HCT116 (cell line): ENCODE results near the gene ABCG8. TPM values are rescaled to one million over a fixed set of nuclear protein-coding genes. Genes with fewer than 3 reads are reported as not detected.

Source experiments
- ATAC-seq: fragments of 200-7000 bp; cut with Tn5 transposase; 2 replicates; pipeline ENCODE4 v1.9.1; 2020; ENCODE audit warnings: mild to moderate bottlenecking, moderate library complexity
- BruUV-seq: library from RNA; stranded (reverse); fragments of 400-500 nt; replicated peaks from 2 replicates; lab custom pipeline; 2021; lab: Mats Ljungman, UMichigan
- CTCF ChIA-PET: fragments of 300-600 bp; sonication (Branson Sonifier 250); formaldehyde crosslinking; loops from one replicate; lab custom pipeline; 2021; ENCODE audit warnings: antibody characterized with exemption; lab: Charles Lee
- POLR2A ChIA-PET: fragments of 300-600, 350-600 bp; sonication (Branson Sonifier 250); formaldehyde crosslinking; loops from one replicate; lab custom pipeline; 2021; ENCODE audit warnings: antibody characterized with exemption; lab: Charles Lee
- RAD21 ChIA-PET, 2 experiments: fragments of 300-600 bp; sonication (Branson Sonifier 250); formaldehyde crosslinking; loops; one replicate each; lab custom pipeline; 2023; ENCODE audit warnings: low total read pairs in 2 of 2; ENCODE audit not compliant: uncharacterized antibody in 2 of 2, unreplicated experiment in 2 of 2, low non-redundant PET in 1 of 2; lab: Charles Lee
- DNase-seq: peaks from one replicate; pipeline ENCODE4 v3.0.0-alpha.2; 2010; ENCODE audit warnings: low read depth, low spot score
- H2AFZ ChIP-seq: fragments of 200-600 bp; shearing (Covaris generic), sonication (generic); 2 replicates; pipeline ENCODE4 v1.6.1; 2017; ENCODE audit warnings: low read depth, mixed run types, mixed read lengths, antibody characterized with exemption, low read length; ENCODE audit not compliant: poor library complexity, severe bottlenecking
- H3K27ac ChIP-seq: 2 replicates; pipeline ENCODE4 v1.5.1; 2012; ENCODE audit warnings: low read depth, low read length
- H3K27me3 ChIP-seq: fragments of 200-600 bp; sonication (generic); 2 replicates; pipeline ENCODE4 v1.6.1; 2016; ENCODE audit warnings: mixed run types, low read length, mixed read lengths; ENCODE audit not compliant: insufficient read depth
- H3K36me3 ChIP-seq, 2 experiments: fragments of 200-500 bp in 1 of 2; fragments of 200-600 bp in 1 of 2; sonication (Bioruptor generic) in 1 of 2; sonication (generic) in 1 of 2; 2 replicates each; pipeline versions ENCODE4 v1.5.1 to v1.6.1; 2014 to 2016; ENCODE audit warnings: low read length in 2 of 2, inconsistent platforms in 1 of 2, mixed read lengths in 1 of 2, mixed run types in 1 of 2; ENCODE audit not compliant: insufficient read depth in 2 of 2, control insufficient read depth in 1 of 2
- H3K4me1 ChIP-seq, 2 experiments: fragments of 200-600 bp in 1 of 2; sonication (generic) in 1 of 2; 2 replicates each; pipeline versions ENCODE4 v1.5.1 to v1.6.1; 2012 to 2017; ENCODE audit warnings: low read length in 2 of 2, inconsistent platforms in 1 of 2, mild to moderate bottlenecking in 1 of 2, mixed read lengths in 1 of 2, mixed run types in 1 of 2, moderate library complexity in 1 of 2; ENCODE audit not compliant: insufficient read depth in 2 of 2, control insufficient read depth in 1 of 2
- H3K4me2 ChIP-seq: fragments of 200-600 bp; sonication (generic); 2 replicates; pipeline ENCODE4 v1.6.1; 2017; ENCODE audit warnings: mixed run types, low read length, mixed read lengths
- H3K4me3 ChIP-seq, 2 experiments: fragments of 200-600 bp in 1 of 2; sonication (generic) in 1 of 2; replicated peaks in 1 of 2; 2 replicates each; pipeline ENCODE4 v1.5.1; 2011 to 2016; ENCODE audit warnings: low read length in 2 of 2, control low read depth in 1 of 2, low read depth in 1 of 2, mild to moderate bottlenecking in 1 of 2, mixed read lengths in 1 of 2, mixed run types in 1 of 2
- H3K79me2 ChIP-seq: fragments of 200-600 bp; sonication (generic); 2 replicates; pipeline ENCODE4 v1.6.1; 2017; ENCODE audit warnings: mild to moderate bottlenecking, mixed run types, low read length, moderate library complexity, mixed read lengths; ENCODE audit not compliant: insufficient read depth
- H3K9ac ChIP-seq: fragments of 200-600 bp; sonication (generic); 2 replicates; pipeline ENCODE4 v1.6.1; 2016; ENCODE audit warnings: low read length, mixed read lengths
- H3K9me2 ChIP-seq: fragments of 200-600 bp; sonication (generic), shearing (Covaris generic); 2 replicates; pipeline ENCODE4 v1.6.1; 2017; ENCODE audit warnings: mixed run types, mild to moderate bottlenecking, moderate library complexity; ENCODE audit not compliant: insufficient read depth
- H3K9me3 ChIP-seq, 2 experiments: fragments of 200-500 bp in 1 of 2; fragments of 200-600 bp in 1 of 2; sonication (Bioruptor generic) in 1 of 2; sonication (generic) in 1 of 2; 2 replicates each; pipeline ENCODE4 v1.6.1; 2014 to 2017; ENCODE audit warnings: low read length in 2 of 2, mixed read lengths in 2 of 2, inconsistent platforms in 1 of 2, low read depth in 1 of 2, mild to moderate bottlenecking in 1 of 2, mixed run types in 1 of 2, moderate library complexity in 1 of 2; ENCODE audit not compliant: control insufficient read depth in 1 of 2, insufficient read depth in 1 of 2
- H4K20me1 ChIP-seq: fragments of 200-600 bp; sonication (generic), shearing (Covaris generic); 2 replicates; pipeline ENCODE4 v1.6.1; 2017; ENCODE audit warnings: mixed run types, mild to moderate bottlenecking, moderate library complexity; ENCODE audit not compliant: insufficient read depth
- CBX3 ChIP-seq: IDR thresholded peaks from 2 replicates; pipeline ENCODE4 v1.6.1; 2012; ENCODE audit warnings: low read depth
- CTCF ChIP-seq, 3 experiments: fragments of 200-600 bp in 1 of 3; sonication (generic) in 1 of 3; IDR thresholded peaks in 2 of 3; conservative IDR thresholded peaks in 1 of 3; 2 replicates each; pipeline ENCODE4 v1.5.1; 2012 to 2017; ENCODE audit warnings: low read depth in 2 of 3, low read length in 2 of 3, antibody characterized with exemption in 1 of 3, borderline replicate concordance in 1 of 3, control low read depth in 1 of 3, mild to moderate bottlenecking in 1 of 3, mixed read lengths in 1 of 3, mixed run types in 1 of 3, moderate library complexity in 1 of 3; ENCODE audit not compliant: insufficient read depth in 1 of 3
- EGR1 ChIP-seq: IDR thresholded peaks from 2 replicates; pipeline ENCODE4 v1.6.1; 2012; ENCODE audit warnings: low read depth
- EZH2 ChIP-seq: fragments of 200-600 bp; sonication (generic); IDR thresholded peaks from 2 replicates; pipeline ENCODE4 v1.6.1; 2017; ENCODE audit warnings: antibody characterized with exemption, mixed run types
- JUND ChIP-seq: IDR thresholded peaks from 2 replicates; pipeline ENCODE4 v1.6.1; 2012
- MAX ChIP-seq: IDR thresholded peaks from 2 replicates; pipeline ENCODE4 v1.6.1; 2012
- POLR2A ChIP-seq: IDR thresholded peaks from 2 replicates; pipeline ENCODE4 v1.7.0; 2011; ENCODE audit warnings: borderline replicate concordance; ENCODE audit not compliant: insufficient read depth, insufficient read length; ENCODE audit errors: extremely low read depth
- SP1 ChIP-seq: IDR thresholded peaks from 2 replicates; pipeline ENCODE4 v1.6.1; 2012; ENCODE audit warnings: low read depth
- TCF7L2 ChIP-seq: IDR thresholded peaks from 2 replicates; pipeline ENCODE4 v1.7.0; 2011; ENCODE audit warnings: borderline replicate concordance, inconsistent platforms; ENCODE audit not compliant: insufficient read depth, insufficient read length; ENCODE audit errors: extremely low read depth
- ZBTB33 ChIP-seq: IDR thresholded peaks from 2 replicates; pipeline ENCODE4 v1.6.1; 2011; ENCODE audit warnings: mild to moderate bottlenecking, low read length, moderate library complexity; ENCODE audit not compliant: insufficient replicate concordance; ENCODE audit errors: extremely low read depth
- intact Hi-C: fragments of 100-400 bp; cut with micrococcal nuclease; formaldehyde crosslinking; loops from 2 replicates; pipeline ENCODE4 v1.10.0; 2022
- total RNA-seq: library from RNA; stranded (reverse); gene quantifications from one replicate; pipeline ENCODE4 v1.2.1, GENCODE V29; 2021; ENCODE audit not compliant: unreplicated experiment

ABCG8 gene
- total RNA-seq, 1 experiment from 2014 or later = 0.05 TPM

DNA sequence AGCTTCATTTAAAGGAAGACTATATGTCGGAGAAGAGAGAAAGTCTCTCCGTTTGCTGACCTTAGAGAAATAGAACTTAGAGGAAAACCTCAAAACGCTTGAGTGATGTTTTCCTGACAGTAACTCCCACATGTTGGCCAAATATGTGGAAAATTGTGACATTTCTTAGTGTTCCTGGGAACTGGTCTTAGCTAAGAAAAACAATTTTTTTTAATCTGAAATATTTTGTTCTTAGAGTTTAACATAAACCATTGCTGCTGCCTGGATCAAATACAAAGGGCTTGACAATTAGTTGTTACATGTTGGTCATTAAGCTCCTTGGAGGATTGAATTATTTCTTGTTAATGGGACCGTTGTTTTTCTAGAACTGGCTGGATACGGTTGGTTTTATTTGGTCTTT is 48.6 kb upstream of the ABCG8 start:
- Histone ChIP-seq H3K4me1 (peaks cover 0 to 5% of the 10 kb centered on the region in 2 experiments; a peak in 1 of 4 replicates), H3K9me2 (no peaks in the 10 kb centered on the region), H3K79me2 (no peaks in the 10 kb centered on the region), H2AFZ (no peak overlapping the region), H3K9me3 (no peaks in the 10 kb centered on the region), H3K27ac (no peak overlapping the region), H3K36me3 (no peaks in the 10 kb centered on the region; a peak in 1 of 4 replicates), H3K27me3 (no peaks in the 10 kb centered on the region), H3K4me3 (no peak overlapping the region), H3K4me2 (no peak overlapping the region), H4K20me1 (no peaks in the 10 kb centered on the region), H3K9ac (no peak overlapping the region)
- DNase-seq (no peak), ATAC-seq (no peak)
- no TSS peak for BruUV-seq
- ChIA-PET RAD21 (no interaction called here), POLR2A (no interaction called here), CTCF (no interaction called here)
- intact Hi-C loops = no loop called here
- no peak for TF ChIP-seq EZH2
- TF ChIP-seq CBX3 = no peak
- no peak for TF ChIP-seq JUND
- no peak for TF ChIP-seq MAX
- no peak for TF ChIP-seq ZBTB33
- TF ChIP-seq CTCF (IDR thresholded peaks at IDR 0.05 in 2 of 3, conservative IDR thresholded peaks at IDR 0.05 in 1 of 3; ENCODE audit: borderline replicate concordance in 1 of 3, insufficient read depth in 1 of 3, low read depth in 2 of 3, low read length in 2 of 3) = no peak
- no peak for TF ChIP-seq POLR2A
- no peak for TF ChIP-seq SP1
- no peak for TF ChIP-seq TCF7L2
- TF ChIP-seq EGR1 = no peak
